ENCODE results near the gene TCEA2. TPM values are rescaled to one million over a fixed set of nuclear protein-coding genes. Genes with fewer than 3 reads are reported as not detected.

TCEA2 gene
- total and polyA plus RNA-seq, 2 of the 13 experiments (the other 11 are each of a cell fraction or from before 2014, with no cell fraction given) = 28.1 to 33.7 TPM

- no peak for TF ChIP-seq NR2F1 (CRISPR knock-in tag; IDR thresholded peaks at IDR 0.05)
- peak; percentile 68 for TF ChIP-seq SAP130 (CRISPR knock-in tag; IDR thresholded peaks at IDR 0.05; ENCODE audit: low read depth)
- TF ChIP-seq ZNF616 (CRISPR knock-in tag; IDR thresholded peaks at IDR 0.05; ENCODE audit: low read depth) = peak; percentile 16; the same call in 1 of the 2 replicates
- no peak for TF ChIP-seq MEIS2 (CRISPR knock-in tag; IDR thresholded peaks at IDR 0.05)
- peak; percentile 89; the same call in 1 of the 2 replicates for TF ChIP-seq ZNF552 (CRISPR knock-in tag; IDR thresholded peaks at IDR 0.05; ENCODE audit: borderline replicate concordance)
- peak; percentile 95 for TF ChIP-seq FOXO4 (CRISPR knock-in tag; conservative IDR thresholded peaks at IDR 0.05)
- no peak for TF ChIP-seq ZNF644 (CRISPR knock-in tag; IDR thresholded peaks at IDR 0.05; ENCODE audit: low read depth)
- TF ChIP-seq ZNF281 (CRISPR knock-in tag; IDR thresholded peaks at IDR 0.05; ENCODE audit: borderline replicate concordance) = peak; percentile 54; the same call in 1 of the 2 replicates
- TF ChIP-seq NFKB2 (CRISPR knock-in tag; IDR thresholded peaks at IDR 0.05; ENCODE audit: borderline replicate concordance) = 0 out of 2 replicates have a peak, but pooled peaks have one; percentile 13
- TF ChIP-seq ZNF562 (CRISPR knock-in tag; IDR thresholded peaks at IDR 0.05; ENCODE audit: borderline replicate concordance) = no peak
- peak; percentile 42 for TF ChIP-seq ZNF142 (CRISPR knock-in tag; IDR thresholded peaks at IDR 0.05)
- TF ChIP-seq ZNF563 (CRISPR knock-in tag; IDR thresholded peaks at IDR 0.05) = peak; percentile 82
- peak; percentile 3; the same call in 1 of the 2 replicates for TF ChIP-seq ZNF232 (CRISPR knock-in tag; IDR thresholded peaks at IDR 0.05; ENCODE audit: borderline replicate concordance)
- TF ChIP-seq CBX1 (IDR thresholded peaks at IDR 0.05; ENCODE audit: low read depth) = peak; percentile 70
- TF ChIP-seq CBFB (CRISPR knock-in tag; IDR thresholded peaks at IDR 0.05) = 0 out of 2 replicates have a peak, but pooled peaks have one; percentile 40
- peak; percentile 72 for TF ChIP-seq PHF8 (CRISPR knock-in tag; IDR thresholded peaks at IDR 0.05)
- peak; percentile 70; the same call in 1 of the 2 replicates for TF ChIP-seq ZNF414 (CRISPR knock-in tag; IDR thresholded peaks at IDR 0.05)
- TF ChIP-seq U2AF1 (optimal IDR thresholded peaks at IDR 0.05; ENCODE audit: low read depth, low read length) = no peak
- 0 out of 2 replicates have a peak, but pooled peaks have one; percentile 34 for TF ChIP-seq IRF2 (CRISPR knock-in tag; IDR thresholded peaks at IDR 0.05)
Measured at GRCh38 chr20:64063389-64064144, 569 bp downstream of the TCEA2 start (continued).
